ENCODE data around the gene PRXL2A. TPM values are rescaled to one million over a fixed set of nuclear protein-coding genes. Genes with fewer than 3 reads are reported as not detected.

PRXL2A gene
- polyA plus RNA-seq, 1 of the 3 experiments (the other 2 are of a cell fraction): 15.6 TPM

GRCh38 chr10:80471715-80472233 is 63.4 kb downstream of the PRXL2A start:
- H3K36me3 ChIP-seq (replicated peaks in 1 of 2; ENCODE audit: control insufficient read depth in 1 of 2, insufficient read depth in 2 of 2, low read length in 1 of 2): peaks cover 2 to 20% of the 10 kb centered on the region in 2 experiments
- CTCF ChIA-PET: interaction anchor here (1.2 to 35.3 kb wide), 2 partner anchors 28 to 34 kb away, joined by 3 to 602 read pairs; no protein-coding TSS in a partner anchor

DNA sequence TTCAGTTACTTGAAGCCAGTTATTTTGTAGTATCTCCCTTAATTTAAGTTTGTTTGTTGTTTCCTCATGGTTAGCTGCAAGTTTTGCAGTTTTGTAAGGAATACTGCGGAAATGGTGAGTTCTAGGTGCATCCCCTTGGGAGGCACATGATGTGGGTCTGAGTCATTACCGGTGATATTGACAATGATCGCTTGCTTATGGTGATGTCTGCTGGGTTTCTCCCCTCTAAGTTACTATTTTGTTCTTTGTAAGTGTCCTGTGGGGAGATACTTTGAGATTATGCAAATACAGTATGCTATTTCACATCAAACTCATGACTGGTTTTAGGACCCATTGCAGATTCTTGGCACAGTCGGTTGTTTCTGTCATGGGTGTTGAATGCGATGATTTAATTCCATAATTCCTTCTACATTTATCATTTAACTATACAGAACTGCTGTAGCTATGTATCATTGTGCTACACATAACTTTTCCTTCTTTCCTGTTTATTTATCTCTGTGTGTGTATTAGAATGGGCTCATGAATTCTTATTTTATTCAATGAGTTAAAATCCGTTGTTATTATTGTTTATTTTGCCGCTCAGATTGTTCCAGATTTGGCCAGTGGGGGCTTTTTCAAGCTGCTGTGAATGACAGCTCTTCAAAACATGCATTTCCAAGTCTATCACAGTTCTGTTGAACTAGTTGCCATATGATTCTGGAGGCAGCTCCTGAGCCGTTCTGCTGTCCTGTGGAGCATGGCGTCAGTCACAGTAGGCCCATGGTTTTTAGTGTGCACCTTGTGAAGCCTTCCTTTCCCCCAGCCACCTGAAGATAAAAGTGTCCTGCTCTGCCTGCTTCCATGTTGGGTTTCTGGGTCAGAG is 64.1 kb downstream of the PRXL2A start:
- H3K9me2 ChIP-seq: no peaks in the 10 kb centered on the region
- H3K36me3 ChIP-seq (replicated peaks in 1 of 2; ENCODE audit: control insufficient read depth in 1 of 2, insufficient read depth in 2 of 2, low read length in 1 of 2): peaks cover 2 to 26% of the 10 kb centered on the region in 2 experiments
- H3K4me3 ChIP-seq (ENCODE audit: low read depth in 2 of 2, low read length in 1 of 2): no peak overlapping the region
- WGBS (ENCODE audit: low lambda C conversion rate): 50% methylated on average over 9 of the region's 9 CpGs
- peaks cover 54% of the 10 kb centered on the region for H4K20me1 ChIP-seq (ENCODE audit: insufficient read depth)
- H3K9ac ChIP-seq: no peak overlapping the region
- peaks cover 14 to 31% of the 10 kb centered on the region in 2 experiments; a peak in 3 of 4 replicates for H3K4me1 ChIP-seq (ENCODE audit: control insufficient read depth in 1 of 2, insufficient read depth in 2 of 2, low read depth in 1 of 2, low read length in 1 of 2)
- H3F3A ChIP-seq (replicated peaks; ENCODE audit: insufficient read depth): peaks cover 14% of the 10 kb centered on the region
- H3K27ac ChIP-seq (ENCODE audit: low read depth in 2 of 2, low read length in 1 of 2): peak overlapping the region in 1 of 2 experiments; percentile 52; a peak in 2 of 4 replicates
- DNase-seq: no peak
- H2AFZ ChIP-seq (ENCODE audit: low read depth): no peak overlapping the region
- H3K27me3 ChIP-seq (ENCODE audit: insufficient read depth): no peaks in the 10 kb centered on the region
- no peaks in the 10 kb centered on the region for H3K9me3 ChIP-seq
- CTCF ChIA-PET: interaction anchor here (1.2 to 35.3 kb wide), 2 partner anchors 29 to 34 kb away, joined by 3 to 602 read pairs; no protein-coding TSS in a partner anchor
- peak overlapping the region; percentile 36 for H3K4me2 ChIP-seq
- POLR2A ChIA-PET: interaction anchor here (1.3 kb wide), 1 partner anchor 8 kb away, joined by 5 read pairs; no protein-coding TSS in a partner anchor
- H3K79me2 ChIP-seq (ENCODE audit: insufficient read depth): peaks cover 99% of the 10 kb centered on the region
- TF ChIP-seq MEF2A (IDR thresholded peaks at IDR 0.05; ENCODE audit: borderline replicate concordance, low read depth): no peak
- no peak for TF ChIP-seq CTCF (IDR thresholded peaks at IDR 0.05)
- TF ChIP-seq TEAD4 (IDR thresholded peaks at IDR 0.05; ENCODE audit: borderline replicate concordance, insufficient read depth): no peak
- TF ChIP-seq GATA2 (CRISPR knock-in tag; IDR thresholded peaks at IDR 0.05): no peak
- TF ChIP-seq, protein P1, sequence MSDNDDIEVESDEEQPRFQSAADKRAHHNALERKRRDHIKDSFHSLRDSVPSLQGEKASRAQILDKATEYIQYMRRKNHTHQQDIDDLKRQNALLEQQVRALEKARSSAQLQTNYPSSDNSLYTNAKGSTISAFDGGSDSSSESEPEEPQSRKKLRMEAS (IDR thresholded peaks at IDR 0.05; ENCODE audit: low read depth): no peak
- TF ChIP-seq IRF3 (IDR thresholded peaks at IDR 0.05; ENCODE audit: low read depth, low read length): no peak
- no peak for TF ChIP-seq POLR2AphosphoS5 (IDR thresholded peaks at IDR 0.05; ENCODE audit: low read depth, low read length)
- TF ChIP-seq, protein P2, sequence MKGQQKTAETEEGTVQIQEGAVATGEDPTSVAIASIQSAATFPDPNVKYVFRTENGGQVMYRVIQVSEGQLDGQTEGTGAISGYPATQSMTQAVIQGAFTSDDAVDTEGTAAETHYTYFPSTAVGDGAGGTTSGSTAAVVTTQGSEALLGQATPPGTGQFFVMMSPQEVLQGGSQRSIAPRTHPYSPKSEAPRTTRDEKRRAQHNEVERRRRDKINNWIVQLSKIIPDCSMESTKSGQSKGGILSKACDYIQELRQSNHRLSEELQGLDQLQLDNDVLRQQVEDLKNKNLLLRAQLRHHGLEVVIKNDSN (IDR thresholded peaks at IDR 0.05; ENCODE audit: borderline replicate concordance, low read depth): 0 out of 2 replicates have a peak, but pooled peaks have one; percentile 19
- TF ChIP-seq TCF12 (IDR thresholded peaks at IDR 0.05): peak; percentile 36; the same call in 1 of the 2 replicates
- no peak for TF ChIP-seq EZH2phosphoT487 (IDR thresholded peaks at IDR 0.05; ENCODE audit: borderline replicate concordance, low read depth)
- TF ChIP-seq YY1 (IDR thresholded peaks at IDR 0.05; ENCODE audit: low read depth): no peak
- no peak for TF ChIP-seq NRF1 (IDR thresholded peaks at IDR 0.05; ENCODE audit: low read depth, low read length)
- no peak for TF ChIP-seq RCOR1 (IDR thresholded peaks at IDR 0.05; ENCODE audit: low read length)
- TF ChIP-seq MXI1 (IDR thresholded peaks at IDR 0.05; ENCODE audit: low read depth, low read length): no peak

More at GRCh38 chr10:80471715-80472233, 63.4 kb downstream of the PRXL2A start:
- no peak overlapping the region for H3K4me3 ChIP-seq (ENCODE audit: low read depth in 2 of 2, low read length in 1 of 2)
- peaks cover 14 to 32% of the 10 kb centered on the region in 2 experiments; a peak in 3 of 4 replicates for H3K4me1 ChIP-seq (ENCODE audit: control insufficient read depth in 1 of 2, insufficient read depth in 2 of 2, low read depth in 1 of 2, low read length in 1 of 2)
- H3K27me3 ChIP-seq (ENCODE audit: insufficient read depth): no peaks in the 10 kb centered on the region
- H3K9ac ChIP-seq: no peak overlapping the region
- peaks cover 59% of the 10 kb centered on the region for H4K20me1 ChIP-seq (ENCODE audit: insufficient read depth)
- no peaks in the 10 kb centered on the region for H3K9me2 ChIP-seq
- POLR2A ChIA-PET: no interaction called here
- no peak for TF ChIP-seq SMC3 (IDR thresholded peaks at IDR 0.05; ENCODE audit: low read depth, low read length)
- TF ChIP-seq NRF1 (IDR thresholded peaks at IDR 0.05; ENCODE audit: low read depth, low read length): no peak
- TF ChIP-seq ZBTB33 (IDR thresholded peaks at IDR 0.05; ENCODE audit: borderline replicate concordance, low read depth): no peak
- H3K9me3 ChIP-seq: no peaks in the 10 kb centered on the region
- H3K4me2 ChIP-seq: 0 out of 2 replicates have a peak overlapping the region, but pooled peaks have one; percentile 36
- H3F3A ChIP-seq (replicated peaks; ENCODE audit: insufficient read depth): peaks cover 8% of the 10 kb centered on the region
- WGBS (ENCODE audit: low lambda C conversion rate): 84% methylated on average over 3 of the region's 4 CpGs
- peaks cover 99% of the 10 kb centered on the region for H3K79me2 ChIP-seq (ENCODE audit: insufficient read depth)
- no peak for DNase-seq
- no peak overlapping the region for H2AFZ ChIP-seq (ENCODE audit: low read depth)
- peak overlapping the region in 1 of 2 experiments; percentile 52; a peak in 2 of 4 replicates for H3K27ac ChIP-seq (ENCODE audit: low read depth in 2 of 2, low read length in 1 of 2)

Measured in SK-N-SH (cell line).